GM23338 (cell line): ENCODE measurements around the gene NDRG2. TPM values are rescaled to one million over a fixed set of nuclear protein-coding genes. Genes with fewer than 3 reads are reported as not detected.
A peak's percentile ranks its signal among the peaks of the same experiment; 100 is the strongest.

Experiments used
- ATAC-seq: fragments of 200-7000 bp; cut with Tn5 transposase; 3 replicates; pipeline ENCODE4 v1.9.1; 2020
- DNase-seq: peaks from one replicate; pipeline ENCODE4 v3.0.0-alpha.2; 2015; ENCODE audit warnings: low spot score
- H2AFZ ChIP-seq: fragments of 200-600 bp; sonication (generic); 2 replicates; pipeline ENCODE4 v1.8.0; 2016; ENCODE audit warnings: antibody characterized with exemption, mild to moderate bottlenecking, moderate library complexity
- H3F3A ChIP-seq: fragments of 200-600 bp; sonication (generic); replicated peaks from 2 replicates; pipeline ENCODE4 v1.8.0; 2017; ENCODE audit warnings: antibody characterized with exemption, mixed run types, low read depth
- H3K27ac ChIP-seq: fragments of 200-600 bp; sonication (generic); 2 replicates; pipeline ENCODE4 v1.6.1; 2016; ENCODE audit warnings: low read depth
- H3K27me3 ChIP-seq: fragments of 200-600 bp; sonication (generic); 2 replicates; pipeline ENCODE4 v1.8.0; 2016; ENCODE audit warnings: mild to moderate bottlenecking, mixed run types, moderate library complexity; ENCODE audit not compliant: insufficient read depth
- H3K36me3 ChIP-seq: fragments of 200-600 bp; sonication (generic); 2 replicates; pipeline ENCODE4 v1.8.0; 2016; ENCODE audit warnings: mild to moderate bottlenecking; ENCODE audit not compliant: insufficient read depth
- H3K4me1 ChIP-seq: fragments of 200-600 bp; sonication (generic); 2 replicates; pipeline ENCODE4 v1.8.0; 2016; ENCODE audit warnings: mild to moderate bottlenecking, moderate library complexity; ENCODE audit not compliant: insufficient read depth
- H3K4me2 ChIP-seq: fragments of 200-600 bp; sonication (generic); 2 replicates; pipeline ENCODE4 v1.7.1; 2017; ENCODE audit warnings: mixed run types
- H3K4me3 ChIP-seq: fragments of 200-600 bp; sonication (generic); 2 replicates; pipeline ENCODE4 v1.6.1; 2016; ENCODE audit warnings: mixed run types
- H3K79me2 ChIP-seq: fragments of 200-600 bp; sonication (generic); replicated peaks from 2 replicates; pipeline ENCODE4 v1.8.0; 2017; ENCODE audit warnings: mild to moderate bottlenecking; ENCODE audit not compliant: insufficient read depth
- H3K9me2 ChIP-seq: fragments of 200-600 bp; sonication (generic); 2 replicates; pipeline ENCODE4 v1.8.0; 2017; ENCODE audit not compliant: insufficient read depth
- H4K20me1 ChIP-seq: fragments of 200-600 bp; sonication (generic); replicated peaks from 2 replicates; pipeline ENCODE4 v1.8.0; 2017; ENCODE audit warnings: mild to moderate bottlenecking; ENCODE audit not compliant: insufficient read depth
- H3K27ac Mint-ChIP-seq: 2 replicates; pipeline ENCODE4 v1.8.0; 2020; ENCODE audit warnings: inconsistent platforms, mild to moderate bottlenecking, moderate library complexity, mixed read lengths
- H3K27me3 Mint-ChIP-seq: 3 replicates; pipeline ENCODE4 v1.8.0; 2022; ENCODE audit warnings: low read depth, mild to moderate bottlenecking, moderate library complexity, mixed read lengths, inconsistent platforms; ENCODE audit not compliant: insufficient read depth, poor library complexity
- H3K36me3 Mint-ChIP-seq: 3 replicates; pipeline ENCODE4 v1.8.0; 2021; ENCODE audit warnings: low read depth, mild to moderate bottlenecking, inconsistent platforms, moderate library complexity, mixed read lengths
- H3K4me1 Mint-ChIP-seq: 3 replicates; pipeline ENCODE4 v1.8.0; 2020; ENCODE audit warnings: mild to moderate bottlenecking, inconsistent platforms, mixed read lengths
- H3K4me3 Mint-ChIP-seq: 3 replicates; pipeline ENCODE4 v1.8.0; 2021; ENCODE audit warnings: moderate library complexity, mild to moderate bottlenecking, inconsistent platforms, mixed read lengths
- H3K9me3 Mint-ChIP-seq: 3 replicates; pipeline ENCODE4 v1.8.0; 2020; ENCODE audit warnings: moderate library complexity, mild to moderate bottlenecking, inconsistent platforms, mixed read lengths
- CREB1 ChIP-seq: fragments of 250-450 bp; sonication (Bioruptor Pico); IDR thresholded peaks from 2 replicates; pipeline ENCODE4 v1.5.0; 2020; ENCODE audit warnings: low read depth, mild to moderate bottlenecking, moderate library complexity
- EZH2phosphoT487 ChIP-seq: fragments of 200-600 bp; sonication (generic); IDR thresholded peaks from one replicate; pipeline ENCODE4 v1.8.1; 2018; ENCODE audit warnings: antibody characterized with exemption; ENCODE audit not compliant: unreplicated experiment
- JUNB ChIP-seq: IDR thresholded peaks from one replicate; pipeline ENCODE4 v1.6.1; 2016; ENCODE audit warnings: antibody characterized with exemption; ENCODE audit not compliant: unreplicated experiment
- NANOG ChIP-seq: IDR thresholded peaks from 2 replicates; pipeline ENCODE4 v1.6.1; 2016; ENCODE audit warnings: antibody characterized with exemption, borderline replicate concordance
- POLR2AphosphoS5 ChIP-seq: IDR thresholded peaks from 2 replicates; pipeline ENCODE4 v1.6.1; 2016; ENCODE audit warnings: antibody characterized with exemption, low read depth
- STAT1 ChIP-seq: IDR thresholded peaks from one replicate; pipeline ENCODE4 v1.6.1; 2016; ENCODE audit warnings: antibody characterized with exemption; ENCODE audit not compliant: unreplicated experiment
- ZNF114 ChIP-seq: fragments of 250-450 bp; sonication (Bioruptor Pico); IDR thresholded peaks from 2 replicates; pipeline ENCODE4 v1.5.0; 2020; ENCODE audit warnings: mild to moderate bottlenecking, moderate library complexity
- polyA plus RNA-seq: library from polyadenylated mRNA; unstranded; fragments of >200 nt; fragmentation: Nextera tagmentation; extraction: Ambion mirVana; gene quantifications from 2 replicates; pipeline ENCODE4 v1.2.1, GENCODE V29; 2016
- total RNA-seq: library from RNA; depleted of rRNA; stranded (reverse); fragments of >200 nt; shearing (Covaris generic); gene quantifications from 2 replicates; pipeline ENCODE4 v1.2.3, GENCODE V29; 2014
- TF ChIP-seq, protein P1 (sequence below), 2 experiments: fragments of 200-600 bp in 1 of 2; sonication (generic) in 1 of 2; conservative IDR thresholded peaks; 2 replicates each; pipeline versions ENCODE4 v1.5.1 to v1.6.1; 2016 to 2017; ENCODE audit warnings: antibody characterized with exemption in 2 of 2, low read depth in 2 of 2, mild to moderate bottlenecking in 2 of 2, moderate library complexity in 1 of 2
- TF ChIP-seq, protein P2 (sequence below): IDR thresholded peaks from 2 replicates; pipeline ENCODE4 v1.6.1; 2016; ENCODE audit warnings: antibody characterized with exemption

The NDRG2 gene
- total and polyA plus RNA-seq, 2 experiments from 2014 or later: 8.8 to 20.6 TPM

DNA sequence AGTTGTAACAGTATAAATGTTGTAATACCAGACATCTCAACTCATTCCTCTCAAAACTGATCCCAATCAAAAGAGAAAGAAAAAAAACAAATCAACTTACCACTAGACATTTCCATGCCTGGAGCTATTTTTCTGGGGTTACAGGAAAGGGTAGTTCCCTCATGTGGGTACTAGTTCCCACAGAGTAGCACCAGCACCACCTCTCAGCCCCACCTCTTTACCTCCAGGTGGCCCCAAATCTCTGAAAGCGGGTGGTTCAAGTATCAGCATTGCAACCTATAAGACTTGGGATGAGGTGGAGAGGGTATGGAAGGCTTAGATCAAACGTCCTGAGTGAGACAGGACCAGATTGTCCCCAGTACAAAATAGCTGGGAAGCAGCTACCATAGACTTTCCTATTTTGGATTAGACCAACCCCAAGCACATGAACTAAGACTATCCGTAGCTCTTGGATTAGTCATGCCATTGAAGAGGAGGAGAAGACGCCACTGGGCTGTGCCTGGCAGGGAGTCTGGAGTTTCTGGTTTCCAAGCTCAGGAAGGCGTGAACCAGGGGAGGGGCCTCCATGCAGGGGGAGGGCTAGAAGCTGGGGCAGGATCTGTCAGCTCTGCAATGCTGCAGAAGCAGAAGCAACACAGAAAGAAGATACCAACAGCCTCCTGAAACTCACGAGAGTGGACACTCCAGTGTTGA is 26.0 kb downstream of the NDRG2 start, which contains the start of gene SLC39A2:
Gene SLC39A2 (plus strand): TSS at position 620 of the 693 bp plus-strand sequence. CDS start 154 bp downstream, outside the sequence.
- Histone ChIP-seq H2AFZ (0 out of 2 replicates have a peak within 1 kb of the TSS, but pooled peaks have one; percentile 6), H3F3A (0 out of 2 replicates have a peak, but pooled peaks cover 4% of the 10 kb centered on the region), H3K9me2 (no peaks in the 10 kb centered on the region), H3K27me3 (no peaks in the 10 kb centered on the region), H3K79me2 (no peaks in the 10 kb centered on the region), H3K27ac (no peak within 1 kb of the TSS), H4K20me1 (no peaks in the 10 kb centered on the region), H3K4me3 (peak within 1 kb of the TSS; percentile 38), H3K36me3 (peaks cover 26% of the 10 kb centered on the region), H3K4me1 (peaks cover 6% of the 10 kb centered on the region), H3K4me2 (peak within 1 kb of the TSS; percentile 41; the same call in 1 of the 2 replicates)
- Mint-ChIP-seq H3K4me1 (peaks cover 23% of the 10 kb centered on the region), H3K4me3 (peak within 1 kb of the TSS; percentile 27; the same call in 1 of the 3 replicates), H3K36me3 (peaks cover 28% of the 10 kb centered on the region), H3K27me3 (peaks cover 2% of the 10 kb centered on the region), H3K27ac (peak within 1 kb of the TSS; percentile 11; the same call in 1 of the 2 replicates), H3K9me3 (no peaks in the 10 kb centered on the region)
- DNase-seq (peak; percentile 66), ATAC-seq (peak; percentile 91)
- TF ChIP-seq, protein P1, sequence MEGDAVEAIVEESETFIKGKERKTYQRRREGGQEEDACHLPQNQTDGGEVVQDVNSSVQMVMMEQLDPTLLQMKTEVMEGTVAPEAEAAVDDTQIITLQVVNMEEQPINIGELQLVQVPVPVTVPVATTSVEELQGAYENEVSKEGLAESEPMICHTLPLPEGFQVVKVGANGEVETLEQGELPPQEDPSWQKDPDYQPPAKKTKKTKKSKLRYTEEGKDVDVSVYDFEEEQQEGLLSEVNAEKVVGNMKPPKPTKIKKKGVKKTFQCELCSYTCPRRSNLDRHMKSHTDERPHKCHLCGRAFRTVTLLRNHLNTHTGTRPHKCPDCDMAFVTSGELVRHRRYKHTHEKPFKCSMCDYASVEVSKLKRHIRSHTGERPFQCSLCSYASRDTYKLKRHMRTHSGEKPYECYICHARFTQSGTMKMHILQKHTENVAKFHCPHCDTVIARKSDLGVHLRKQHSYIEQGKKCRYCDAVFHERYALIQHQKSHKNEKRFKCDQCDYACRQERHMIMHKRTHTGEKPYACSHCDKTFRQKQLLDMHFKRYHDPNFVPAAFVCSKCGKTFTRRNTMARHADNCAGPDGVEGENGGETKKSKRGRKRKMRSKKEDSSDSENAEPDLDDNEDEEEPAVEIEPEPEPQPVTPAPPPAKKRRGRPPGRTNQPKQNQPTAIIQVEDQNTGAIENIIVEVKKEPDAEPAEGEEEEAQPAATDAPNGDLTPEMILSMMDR (conservative IDR thresholded peaks at IDR 0.05; ENCODE audit: low read depth in 2 of 2): 0 out of 4 replicates have a peak, but pooled peaks of 1 of the 2 experiments have one; percentile 10
- TF ChIP-seq JUNB: no peak
- TF ChIP-seq, protein P2, sequence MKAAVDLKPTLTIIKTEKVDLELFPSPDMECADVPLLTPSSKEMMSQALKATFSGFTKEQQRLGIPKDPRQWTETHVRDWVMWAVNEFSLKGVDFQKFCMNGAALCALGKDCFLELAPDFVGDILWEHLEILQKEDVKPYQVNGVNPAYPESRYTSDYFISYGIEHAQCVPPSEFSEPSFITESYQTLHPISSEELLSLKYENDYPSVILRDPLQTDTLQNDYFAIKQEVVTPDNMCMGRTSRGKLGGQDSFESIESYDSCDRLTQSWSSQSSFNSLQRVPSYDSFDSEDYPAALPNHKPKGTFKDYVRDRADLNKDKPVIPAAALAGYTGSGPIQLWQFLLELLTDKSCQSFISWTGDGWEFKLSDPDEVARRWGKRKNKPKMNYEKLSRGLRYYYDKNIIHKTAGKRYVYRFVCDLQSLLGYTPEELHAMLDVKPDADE: no peak

DNA sequence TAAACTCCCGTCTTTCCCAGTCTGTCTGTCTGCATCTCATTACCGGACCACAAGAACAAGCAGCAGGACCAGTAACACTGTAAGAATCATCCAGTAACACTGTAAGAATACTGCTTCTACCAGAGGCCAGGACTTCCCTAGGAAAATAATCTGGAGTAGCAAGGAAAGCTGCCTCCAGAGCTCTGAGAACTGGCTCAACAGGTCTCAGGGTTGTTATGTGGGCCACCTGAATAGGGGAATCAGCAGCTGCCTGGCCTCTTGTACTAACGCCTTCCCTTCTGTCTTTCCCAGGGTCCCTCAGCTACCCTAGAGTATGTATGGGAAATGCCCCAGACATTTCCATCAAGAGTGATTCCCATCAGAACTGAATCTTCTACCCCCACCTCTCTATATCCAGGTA is 26.7 kb downstream of the NDRG2 start:
- Histone ChIP-seq H4K20me1 (no peaks in the 10 kb centered on the region; the same call in 1 of the 2 replicates), H3K27me3 (no peaks in the 10 kb centered on the region), H2AFZ (no peak overlapping the region), H3K4me3 (no peak overlapping the region), H3K4me2 (0 out of 2 replicates have a peak overlapping the region, but pooled peaks have one; percentile 41), H3F3A (0 out of 2 replicates have a peak, but pooled peaks cover 4% of the 10 kb centered on the region), H3K79me2 (no peaks in the 10 kb centered on the region), H3K4me1 (peaks cover 6% of the 10 kb centered on the region), H3K27ac (no peak overlapping the region; the same call in 1 of the 2 replicates), H3K36me3 (peaks cover 33% of the 10 kb centered on the region), H3K9me2 (no peaks in the 10 kb centered on the region)
- Mint-ChIP-seq H3K36me3 (peaks cover 35% of the 10 kb centered on the region), H3K4me1 (peaks cover 23% of the 10 kb centered on the region), H3K4me3 (peak overlapping the region; percentile 27; the same call in 1 of the 3 replicates), H3K27me3 (peaks cover 2% of the 10 kb centered on the region), H3K27ac (peak overlapping the region; percentile 11; the same call in 1 of the 2 replicates), H3K9me3 (no peaks in the 10 kb centered on the region)
- peak; percentile 20 for DNase-seq
- ATAC-seq: peak; percentile 66
- TF ChIP-seq EZH2phosphoT487 (no peak), STAT1 (no peak), JUNB (no peak), POLR2AphosphoS5 (no peak), ZNF114 (CRISPR knock-in tag) (no peak), NANOG (no peak), CREB1 (CRISPR knock-in tag) (no peak)
- TF ChIP-seq, protein P2: no peak
- TF ChIP-seq, protein P1 (conservative IDR thresholded peaks at IDR 0.05; ENCODE audit: low read depth in 2 of 2): no peak
